CD4-positive, alpha-beta T cell treated with Interleukin-12 subunit alpha and Interleukin-12 subunit beta, for 1 hour (primary cell): Measurements from ENCODE around the gene COLEC12.

Experiments
- DNase-seq: peaks from one replicate; pipeline ENCODE4 v3.0.0-alpha.2; 2020

Gene COLEC12

GRCh38 chr18:352438-352837, 148.1 kb downstream of the COLEC12 start:
- DNase-seq = no peak

GRCh38 chr18:350953-351572, 149.4 kb downstream of the COLEC12 start:
- no peak for DNase-seq

- DNase-seq = no peak
Observed at GRCh38 chr18:346600-346999, 153.9 kb downstream of the COLEC12 start.

- DNase-seq = no peak
Observed at GRCh38 chr18:341102-341501, 159.4 kb downstream of the COLEC12 start.

GRCh38 chr18:340044-340443, 160.5 kb downstream of the COLEC12 start:
- no peak for DNase-seq

GRCh38 chr18:339200-339599, 161.3 kb downstream of the COLEC12 start:
- DNase-seq = no peak

- DNase-seq = no peak
Observed at GRCh38 chr18:336713-337112, 163.8 kb downstream of the COLEC12 start.

GRCh38 chr18:335733-336132, 164.8 kb downstream of the COLEC12 start:
- no peak for DNase-seq

- no peak for DNase-seq
Observed at GRCh38 chr18:334575-335132, 165.8 kb downstream of the COLEC12 start.

- DNase-seq = no peak
Observed at GRCh38 chr18:332721-333510, 167.6 kb downstream of the COLEC12 start.

- no peak for DNase-seq
Observed at GRCh38 chr18:332007-332406, 168.5 kb downstream of the COLEC12 start.

- DNase-seq = no peak
Observed at GRCh38 chr18:331221-331821, 169.2 kb downstream of the COLEC12 start.

GRCh38 chr18:328928-329327, 171.6 kb downstream of the COLEC12 start:
- DNase-seq = no peak

GRCh38 chr18:326846-327245, 173.7 kb downstream of the COLEC12 start:
- DNase-seq = no peak

GRCh38 chr18:323253-323622, 177.3 kb downstream of the COLEC12 start:
- DNase-seq = no peak

GRCh38 chr18:321865-322467, 178.5 kb downstream of the COLEC12 start:
- no peak for DNase-seq

- DNase-seq = no peak
Observed at GRCh38 chr18:320155-320554, 180.3 kb downstream of the COLEC12 start.

GRCh38 chr18:319720-320119, 180.8 kb downstream of the COLEC12 start:
- no peak for DNase-seq

GRCh38 chr18:318791-319291, 181.7 kb downstream of the COLEC12 start:
- no peak for DNase-seq

- DNase-seq = no peak
Observed at GRCh38 chr18:317618-318017, 182.9 kb downstream of the COLEC12 start.

GRCh38 chr18:316393-316792, 184.1 kb downstream of the COLEC12 start:
- DNase-seq = no peak

GRCh38 chr18:313931-314330, 186.6 kb downstream of the COLEC12 start:
- DNase-seq = no peak

GRCh38 chr18:312415-312814, 188.1 kb downstream of the COLEC12 start:
- no peak for DNase-seq
